ENCODE results near the gene SUMO3.

Gene SUMO3

GRCh38 chr21:44828362-44829056, 10.6 kb upstream of the SUMO3 start:
- DNase-seq = no peak

GRCh38 chr21:44823179-44823660, 5.4 kb upstream of the SUMO3 start:
- DNase-seq = peak; percentile 47

DNA sequence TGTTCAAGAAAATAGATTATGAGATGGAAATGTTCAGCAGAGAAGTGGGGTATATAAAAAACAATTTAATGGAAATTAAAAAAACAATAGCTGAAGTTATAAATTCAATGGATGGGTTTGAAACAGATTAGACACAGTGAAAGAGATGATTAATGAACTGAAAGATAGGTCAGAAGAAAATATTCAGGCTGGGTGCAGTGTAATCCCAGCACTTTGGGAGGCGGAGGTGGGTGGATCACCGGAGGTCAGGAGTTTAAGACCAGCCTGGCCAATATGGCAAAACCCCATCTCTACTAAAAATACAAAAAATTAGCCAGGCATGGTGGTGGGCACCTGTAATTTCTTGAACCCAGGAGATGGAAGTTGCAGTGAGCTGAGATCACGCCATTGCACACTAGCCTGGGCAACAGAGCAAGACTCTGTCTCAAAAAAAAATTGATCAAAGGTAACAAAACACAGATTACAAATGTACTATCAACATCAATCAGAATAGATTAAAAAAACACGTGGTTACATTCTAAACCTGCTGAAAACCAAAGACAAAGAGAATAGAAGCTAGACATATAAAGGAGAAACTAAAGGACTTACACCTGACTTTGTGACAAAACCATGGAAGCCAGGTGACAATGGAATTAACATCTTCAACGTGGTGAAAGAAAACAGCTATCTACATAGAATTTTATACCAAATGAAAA, 4.8 kb upstream of the SUMO3 start:
- DNase-seq = peak; percentile 42

GRCh38 chr21:44820851-44821250, 3.0 kb upstream of the SUMO3 start:
- DNase-seq = no peak

GRCh38 chr21:44819283-44820243, 1.7 kb upstream of the SUMO3 start:
- no peak for DNase-seq

- no peak for DNase-seq
Observed at GRCh38 chr21:44818640-44819011, 764 bp upstream of the SUMO3 start.

- peak; percentile 94 for DNase-seq
Observed at GRCh38 chr21:44817506-44817880, 369 bp downstream of the SUMO3 start.

DNA sequence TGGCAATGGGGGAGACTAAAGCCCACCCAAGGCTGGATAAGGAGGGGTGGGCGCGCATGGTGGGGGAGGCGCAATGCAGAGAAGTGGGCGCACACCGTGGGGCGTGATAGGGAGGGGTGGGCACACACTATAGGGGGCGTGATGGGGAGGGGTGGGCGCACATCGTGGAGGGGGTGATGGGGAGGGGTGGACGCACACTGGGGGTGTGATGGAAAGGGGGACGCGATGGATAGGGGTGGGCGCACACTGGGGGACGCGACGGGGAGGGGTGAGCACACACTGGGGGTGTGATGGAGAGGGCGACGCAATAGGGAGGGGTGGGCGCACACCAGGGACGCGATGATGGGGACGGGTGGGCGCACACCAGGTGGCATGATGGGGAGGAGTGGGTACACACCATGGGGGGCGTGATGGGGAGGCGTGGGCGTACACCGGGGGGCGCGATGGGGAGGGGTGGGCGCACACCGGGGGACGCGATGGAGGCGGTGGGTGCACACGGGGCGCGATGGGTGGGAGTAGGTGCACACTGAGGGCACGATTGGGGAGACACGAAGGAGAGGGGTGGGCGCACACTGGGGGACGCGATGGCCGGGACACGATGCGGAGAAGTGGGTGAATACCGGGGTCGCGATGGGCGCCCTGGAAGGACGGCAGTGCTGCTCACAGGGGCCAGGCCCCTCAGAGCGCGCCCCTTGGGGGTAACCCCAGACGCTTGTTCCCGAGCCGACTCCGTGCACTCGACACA, 929 bp downstream of the SUMO3 start:
- no peak for DNase-seq

DNA sequence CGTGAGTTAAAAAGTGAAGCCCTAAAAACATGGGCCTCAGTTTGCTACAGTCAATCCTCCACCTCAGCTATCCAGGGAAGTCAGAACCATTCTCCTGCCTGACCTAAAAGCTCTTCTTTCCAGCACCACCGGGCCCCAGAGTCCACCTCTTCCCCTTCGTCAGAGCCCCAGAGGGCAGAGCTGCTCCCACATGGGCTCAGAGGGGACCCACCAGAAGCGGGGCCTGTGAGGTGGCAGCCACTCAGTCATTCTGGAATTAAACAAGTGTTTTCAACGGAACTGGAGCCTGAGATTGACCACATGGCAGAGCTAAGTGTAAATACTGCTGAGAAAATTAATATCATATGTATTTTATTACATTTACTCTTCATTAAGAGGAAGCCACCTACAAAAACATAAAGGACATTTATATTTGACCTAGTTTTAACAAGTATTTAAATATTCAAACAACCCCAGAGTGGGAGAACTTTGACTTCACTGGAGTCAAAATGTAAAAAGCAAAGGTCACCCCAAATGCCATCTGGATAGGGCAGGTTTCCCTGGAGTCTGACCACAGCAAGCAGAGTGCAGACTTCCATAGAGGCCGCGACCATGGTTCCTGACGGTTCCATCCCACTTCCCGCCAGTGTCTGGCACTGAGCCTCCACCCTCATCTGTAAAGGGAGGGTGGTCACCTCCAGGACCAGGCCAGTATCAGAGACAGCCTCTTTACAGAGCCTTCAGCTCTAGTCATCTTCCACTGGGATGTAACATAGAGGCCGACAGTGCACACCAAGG, 1.8 kb downstream of the SUMO3 start:
- DNase-seq = no peak

GRCh38 chr21:44815225-44815624, 2.6 kb downstream of the SUMO3 start:
- DNase-seq = no peak

DNA sequence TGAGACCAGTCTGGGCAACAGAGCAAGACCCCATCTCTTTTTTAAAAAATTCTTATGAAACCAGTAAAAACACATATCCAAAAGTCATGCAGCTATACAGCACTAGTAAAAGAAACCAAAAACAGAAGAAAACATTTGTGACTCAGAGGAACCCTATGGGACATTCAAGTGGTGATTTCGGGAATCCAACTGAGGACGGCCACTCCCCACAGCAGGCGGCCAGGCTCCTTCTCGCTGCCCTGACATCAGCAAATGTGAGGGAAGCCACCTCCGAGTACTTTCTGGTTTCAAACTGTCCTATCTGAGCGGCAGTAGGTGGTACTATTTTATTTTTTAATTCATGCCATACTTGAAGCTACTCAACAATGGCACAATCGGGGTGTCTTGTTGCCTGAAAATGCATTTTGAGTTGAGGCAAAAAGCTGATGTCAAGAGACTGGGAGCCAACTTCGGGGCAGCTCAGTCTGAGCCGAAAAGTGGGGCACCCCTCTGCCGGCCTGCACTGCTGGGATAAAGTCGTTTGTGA, 3.3 kb downstream of the SUMO3 start:
- DNase-seq = no peak

- no peak for DNase-seq
Observed at GRCh38 chr21:44813727-44814126, 4.1 kb downstream of the SUMO3 start.

GRCh38 chr21:44813149-44813548, 4.7 kb downstream of the SUMO3 start:
- no peak for DNase-seq

DNA sequence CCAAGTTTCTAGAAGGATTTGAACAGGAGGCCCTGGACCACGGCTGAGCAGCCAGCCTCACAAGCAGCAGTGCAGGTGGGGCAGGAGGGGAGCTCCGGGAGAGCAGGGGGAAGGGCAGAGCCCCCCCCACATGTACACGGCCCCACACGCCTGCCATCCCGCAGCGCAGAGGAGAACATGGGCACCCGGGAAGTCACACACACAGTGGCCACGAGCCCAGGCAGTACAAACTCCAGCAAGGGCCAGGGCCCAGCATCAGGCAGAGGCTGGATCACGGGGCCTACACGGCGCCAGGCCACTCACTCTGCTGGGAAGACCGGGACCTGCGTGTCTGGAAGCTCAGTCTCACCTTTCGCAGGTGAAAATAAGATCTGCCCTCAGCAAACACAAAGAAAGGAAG, 5.2 kb downstream of the SUMO3 start:
- DNase-seq = no peak

DNA sequence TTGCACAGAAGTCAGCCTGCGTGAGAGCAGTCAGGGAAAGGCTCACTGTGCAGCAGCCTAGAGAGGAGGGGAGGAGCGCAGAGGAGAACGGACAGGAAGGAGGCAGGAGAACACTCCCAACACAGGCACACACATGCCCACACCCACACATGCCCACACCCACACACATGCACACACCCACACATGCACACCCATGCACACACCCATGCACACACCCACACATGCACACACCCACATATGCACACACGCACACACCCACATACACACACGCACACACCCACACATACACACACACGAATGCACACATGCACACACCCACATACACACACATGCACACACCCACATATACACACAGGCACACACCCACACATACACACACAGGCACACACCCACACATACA, 7.1 kb downstream of the SUMO3 start:
- no peak for DNase-seq

GRCh38 chr21:44805859-44806258, 12.0 kb downstream of the SUMO3 start:
- DNase-seq = no peak

- no peak for DNase-seq
Observed at GRCh38 chr21:44805226-44805625, 12.6 kb downstream of the SUMO3 start.

DNA sequence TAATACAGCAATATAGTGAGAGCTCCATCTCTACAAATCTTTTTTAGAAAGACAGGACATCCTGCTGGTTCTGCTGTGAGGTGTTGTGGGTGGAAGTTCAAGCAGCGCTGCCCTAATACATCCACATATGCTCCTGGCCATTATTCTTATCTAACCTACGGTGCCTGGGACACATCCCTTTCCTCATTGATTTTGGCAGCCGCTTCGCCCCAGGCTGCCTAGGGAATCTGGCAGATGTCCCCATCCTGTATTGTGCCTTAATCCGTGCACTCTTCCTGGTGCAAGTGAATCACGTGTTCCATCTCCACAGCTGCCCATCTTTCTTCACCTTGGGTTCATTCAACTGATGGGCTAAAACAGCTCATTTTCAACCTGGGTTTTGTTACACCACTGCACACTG, 13.1 kb downstream of the SUMO3 start:
- no peak for DNase-seq

GRCh38 chr21:44803651-44804050, 14.2 kb downstream of the SUMO3 start:
- peak; percentile 49 for DNase-seq

GRCh38 chr21:44802396-44803153, 15.3 kb downstream of the SUMO3 start:
- peak; percentile 71 for DNase-seq

Measured in hematopoietic multipotent progenitor cell treated with erythropoietin and hydrocortisone succinate and interleukin-3 and kit ligand, for 4 days (in vitro differentiated cells).